Midbrain (tissue), 1 donor: ENCODE data around the gene TMEM52B.
"Not testable (repeated sequence)": the region's sequence is repeated elsewhere in the genome, so short reads cannot be mapped to it uniquely, and the experiment has no call there.

ENCODE experiments used
- DNase-seq: peaks from one replicate; lab custom pipeline; 2025; lab: John Stamatoyannopoulos, UW

TMEM52B gene

DNA sequence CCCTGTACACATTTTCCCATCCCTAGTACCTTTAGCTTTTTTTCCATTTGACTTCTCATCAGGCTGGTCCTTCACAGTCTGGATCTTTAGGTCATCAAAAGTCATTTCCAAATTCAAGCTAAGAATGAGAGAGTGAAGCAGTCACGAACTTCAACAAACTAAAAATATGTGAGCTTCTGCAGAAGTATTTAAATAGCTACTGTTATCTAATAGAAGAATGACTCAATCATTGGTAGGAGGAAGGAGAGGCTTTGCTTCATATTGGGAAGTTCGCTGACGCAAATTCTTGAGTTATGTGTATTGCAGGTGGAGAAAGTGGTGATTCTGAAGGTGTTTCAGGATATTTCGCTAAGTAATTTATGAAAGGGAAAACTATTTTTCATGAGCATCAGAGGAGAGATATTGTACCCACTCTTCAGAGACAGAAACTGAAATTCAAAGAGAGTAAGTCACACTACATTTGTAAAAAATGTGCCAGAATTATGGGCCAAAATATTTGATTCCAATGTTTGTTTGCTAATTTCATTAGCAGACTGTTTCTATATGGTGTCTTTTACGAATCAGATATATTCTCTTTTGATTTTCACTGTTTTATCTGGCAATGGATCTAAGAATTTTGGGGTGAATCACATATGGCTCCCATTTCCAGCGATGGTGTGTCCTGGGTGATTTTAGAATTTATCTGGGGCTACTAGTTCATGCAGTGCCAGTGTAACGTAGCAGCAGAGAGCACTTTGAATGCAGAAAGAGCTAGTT is 6.7 kb upstream of the TMEM52B start, which contains the start of gene OLR1:
Gene OLR1 (minus strand): TSS at position 160 of the 756 bp plus-strand sequence. CDS start 55 bp downstream, at position 105.
- no peak for DNase-seq

DNA sequence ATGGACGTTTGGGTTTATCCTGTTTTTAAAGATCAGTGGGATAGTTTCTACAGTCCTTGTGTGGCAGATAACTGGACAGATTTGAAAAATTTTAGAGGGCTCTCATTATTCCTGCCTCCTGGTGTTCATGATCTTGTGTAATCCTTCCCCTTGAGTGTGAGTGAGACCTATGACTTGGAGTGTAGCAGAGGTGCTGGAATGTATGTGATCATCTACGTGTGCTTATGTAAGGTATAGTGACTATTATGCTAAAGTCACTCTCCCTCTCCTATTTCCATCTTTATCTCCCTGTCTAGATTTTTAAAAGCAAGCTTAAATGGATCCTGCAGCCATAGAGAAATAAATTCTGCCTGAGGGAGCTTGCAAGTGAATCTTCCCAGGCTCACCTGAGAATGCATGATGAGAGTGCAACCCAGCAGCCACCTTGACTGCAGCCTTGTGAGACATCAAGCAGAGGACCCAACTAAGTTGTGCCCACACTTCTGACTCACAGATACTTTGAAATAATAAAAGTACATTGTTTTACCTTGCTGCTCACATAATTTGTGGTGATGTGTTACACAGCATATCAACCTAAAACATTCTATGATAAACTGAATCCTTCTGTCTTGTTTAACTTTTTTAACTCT is 3.7 kb upstream of the TMEM52B start:
- no peak for DNase-seq

- no peak for DNase-seq
Observed at GRCh38 chr12:10175846-10176636, 2.8 kb upstream of the TMEM52B start.

DNA sequence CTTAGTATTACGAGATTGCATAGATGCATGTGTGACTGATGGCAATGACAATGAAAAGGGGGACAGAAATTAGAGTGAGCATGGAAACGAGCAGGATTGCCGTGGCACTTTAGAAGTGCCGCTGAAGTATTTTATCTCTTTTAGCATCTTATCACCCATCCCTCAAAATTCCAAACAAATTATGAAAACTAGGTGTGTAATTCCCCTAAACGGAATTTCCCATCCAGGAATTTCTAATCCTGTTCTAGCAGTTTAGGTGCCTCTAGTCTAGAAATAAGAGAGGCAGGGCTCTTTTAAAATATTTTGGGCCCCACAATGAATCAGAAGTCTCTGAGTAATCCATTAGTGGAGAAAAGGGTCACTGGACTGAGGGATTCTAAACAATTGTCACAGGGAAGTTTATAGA is 947 bp downstream of the TMEM52B start:
- DNase-seq, result no peak

GRCh38 chr12:10182354-10183049 is 3.7 kb downstream of the TMEM52B start:
- no peak for DNase-seq

- no peak for DNase-seq
Observed at GRCh38 chr12:10184261-10184843, 5.5 kb downstream of the TMEM52B start.

DNA sequence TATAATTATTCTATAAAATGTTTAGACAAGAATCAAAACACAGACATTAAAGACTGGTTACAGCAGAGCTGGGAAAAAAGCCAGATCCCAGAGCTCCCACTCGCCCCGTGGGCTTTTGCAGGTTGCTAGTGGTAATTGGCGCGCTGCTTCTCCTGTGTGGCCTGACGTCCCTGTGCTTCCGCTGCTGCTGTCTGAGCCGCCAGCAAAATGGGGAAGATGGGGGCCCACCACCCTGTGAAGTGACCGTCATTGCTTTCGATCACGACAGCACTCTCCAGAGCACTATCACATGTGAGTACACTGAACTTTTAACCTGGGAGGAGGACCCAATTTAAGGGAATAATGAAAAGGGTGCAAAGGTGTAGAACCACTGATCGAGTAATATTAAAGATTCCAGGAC is 7.5 kb downstream of the TMEM52B start:
- DNase-seq, result peak; percentile 43

DNA sequence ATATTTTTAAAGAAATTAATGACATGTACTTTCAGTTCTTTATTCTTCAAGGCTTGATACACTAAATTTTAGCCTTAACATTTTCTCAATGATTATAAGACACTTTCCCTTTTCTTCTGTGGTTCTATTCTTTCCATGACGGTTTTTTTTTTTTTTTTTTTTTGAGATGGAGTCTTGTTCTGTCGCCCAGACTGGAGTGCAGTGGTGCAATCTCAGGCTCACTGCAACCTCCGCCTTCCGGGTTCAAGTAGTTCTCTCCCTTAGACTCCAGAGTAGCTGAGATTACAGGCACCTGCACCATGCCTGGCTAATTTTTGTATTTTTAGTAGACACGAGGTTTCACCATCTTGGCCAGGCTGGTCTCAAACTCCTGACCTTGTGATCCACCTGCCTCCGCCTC is 8.1 kb downstream of the TMEM52B start:
- DNase-seq, result not testable (repeated sequence)

GRCh38 chr12:10189653-10190052 is 10.8 kb downstream of the TMEM52B start:
- no peak for DNase-seq

GRCh38 chr12:10190558-10191388 is 11.9 kb downstream of the TMEM52B start:
- DNase-seq, result peak; percentile 68

DNA sequence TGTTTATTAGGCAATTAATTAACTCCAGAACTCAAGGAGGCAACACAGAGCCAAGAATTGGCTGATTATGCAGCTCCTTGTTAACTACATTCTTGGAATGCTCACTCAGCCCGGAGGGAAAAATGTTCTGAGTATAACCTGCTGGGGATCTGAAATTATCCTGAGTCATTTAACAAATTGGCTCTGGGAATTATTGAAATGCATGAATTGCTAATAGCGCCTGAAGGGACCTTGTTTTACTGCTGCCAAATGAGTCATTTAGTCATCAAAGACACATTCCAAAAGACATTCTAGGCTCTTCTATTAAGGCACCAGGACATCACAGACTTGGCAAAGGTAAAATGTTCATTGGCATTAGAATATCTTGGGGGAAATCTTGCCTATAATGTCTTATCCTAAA is 13.0 kb downstream of the TMEM52B start:
- no peak for DNase-seq

- DNase-seq, result no peak
Observed at GRCh38 chr12:10194160-10194670, 15.4 kb downstream of the TMEM52B start.

DNA sequence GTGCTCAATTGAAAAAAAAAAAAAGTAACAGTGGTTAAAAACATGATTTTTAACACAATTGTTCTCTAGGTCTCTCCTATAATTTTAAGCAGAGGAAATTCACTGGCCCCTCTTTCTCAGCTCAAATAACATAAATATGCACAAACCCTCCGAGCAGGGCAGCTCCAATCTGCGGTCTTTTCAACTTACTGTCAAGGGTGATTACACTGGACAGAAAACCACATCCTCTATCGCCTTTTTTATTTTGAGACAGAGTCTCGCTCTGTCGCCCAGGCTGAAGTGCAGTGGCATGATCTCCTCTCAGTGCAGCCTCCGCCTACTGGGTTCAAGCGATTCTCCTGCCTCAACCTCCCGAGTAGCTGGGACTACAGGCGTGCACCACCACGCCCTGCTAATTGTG is 17.4 kb downstream of the TMEM52B start:
- no peak for DNase-seq

DNA sequence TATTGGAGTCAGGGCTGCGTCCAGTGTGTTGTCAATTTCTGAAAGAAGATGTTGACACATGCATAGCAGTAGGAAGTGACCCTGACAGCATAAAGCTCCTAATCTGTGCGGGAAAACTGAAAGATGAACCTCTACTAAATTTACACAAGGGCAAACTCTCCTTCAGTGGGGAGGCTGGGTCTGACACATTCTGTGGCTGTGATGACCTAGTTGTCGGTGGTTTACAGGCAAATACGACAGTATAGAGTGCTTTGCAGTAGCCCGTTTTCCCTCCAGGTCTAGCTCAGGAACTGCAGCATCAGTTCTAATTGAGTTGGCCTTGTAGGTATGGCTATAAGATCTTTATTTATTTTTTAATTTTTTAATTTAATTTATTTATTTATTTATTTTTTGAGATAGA is 19.0 kb downstream of the TMEM52B start:
- no peak for DNase-seq

DNA sequence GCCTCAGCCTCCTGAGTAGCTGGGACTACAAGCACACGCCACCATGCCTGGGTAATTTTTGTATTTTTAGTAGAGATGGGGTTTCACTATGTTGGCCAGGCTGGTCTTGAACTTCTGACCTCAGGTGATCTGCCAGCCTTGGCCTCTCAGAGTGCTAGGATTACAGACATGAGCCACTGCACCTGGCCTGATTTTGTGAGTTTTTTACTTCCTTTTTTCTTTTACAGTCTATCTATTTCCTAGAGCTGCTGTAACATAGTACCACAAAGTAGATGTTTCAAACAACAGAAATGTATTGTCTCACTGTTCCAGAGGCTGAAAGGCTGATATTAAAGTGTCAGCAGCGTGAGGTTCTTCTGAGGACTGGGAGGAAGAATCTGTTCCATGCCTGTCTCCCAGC is 25.7 kb downstream of the TMEM52B start:
- not testable (repeated sequence) for DNase-seq

DNA sequence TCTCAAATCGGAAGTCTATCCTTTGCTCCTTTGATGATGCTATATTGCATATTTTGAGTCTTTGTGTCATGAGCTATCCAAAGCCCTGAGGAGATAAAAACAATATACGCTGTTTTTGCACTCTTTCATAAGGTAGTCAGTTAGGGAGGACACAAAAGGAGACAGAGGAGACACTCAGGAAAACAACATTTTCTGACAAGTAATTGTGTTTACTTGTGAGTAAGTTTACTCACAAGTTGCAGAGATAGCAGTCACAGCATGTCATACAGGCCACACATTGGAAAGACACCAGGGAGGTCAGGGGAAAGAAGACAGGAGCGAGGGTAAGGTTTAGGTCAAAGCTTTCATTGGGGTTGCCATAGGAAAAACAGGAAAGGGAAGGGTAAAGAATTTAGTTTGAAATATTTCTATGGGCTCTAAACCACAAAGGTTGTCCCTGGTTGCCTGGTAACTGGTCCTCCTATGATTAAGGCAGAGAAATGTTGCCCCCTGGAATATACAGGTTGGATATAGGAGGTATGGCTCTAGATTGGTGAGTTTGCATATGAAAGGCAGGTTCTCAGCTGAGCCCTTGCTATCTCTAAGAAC is 26.5 kb downstream of the TMEM52B start:
- DNase-seq, result no peak

DNA sequence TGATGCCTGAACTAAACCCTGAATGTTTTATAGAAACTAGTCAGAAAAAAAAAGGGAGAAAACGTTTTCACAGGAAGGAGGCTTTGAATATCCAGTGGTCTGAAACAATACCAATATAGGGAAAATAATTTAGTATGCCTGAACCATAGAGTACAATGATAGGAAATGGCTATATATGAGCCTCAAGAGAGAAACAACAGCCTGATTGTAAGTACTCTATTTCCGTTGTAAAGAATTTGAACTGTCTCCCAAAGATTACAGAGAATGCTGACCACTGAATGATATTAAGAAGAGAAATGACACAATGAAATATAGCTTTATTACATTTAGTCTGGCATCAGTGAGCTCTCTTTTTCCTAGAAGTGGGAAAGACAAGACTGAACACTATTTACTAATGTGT is 28.3 kb downstream of the TMEM52B start:
- no peak for DNase-seq

DNA sequence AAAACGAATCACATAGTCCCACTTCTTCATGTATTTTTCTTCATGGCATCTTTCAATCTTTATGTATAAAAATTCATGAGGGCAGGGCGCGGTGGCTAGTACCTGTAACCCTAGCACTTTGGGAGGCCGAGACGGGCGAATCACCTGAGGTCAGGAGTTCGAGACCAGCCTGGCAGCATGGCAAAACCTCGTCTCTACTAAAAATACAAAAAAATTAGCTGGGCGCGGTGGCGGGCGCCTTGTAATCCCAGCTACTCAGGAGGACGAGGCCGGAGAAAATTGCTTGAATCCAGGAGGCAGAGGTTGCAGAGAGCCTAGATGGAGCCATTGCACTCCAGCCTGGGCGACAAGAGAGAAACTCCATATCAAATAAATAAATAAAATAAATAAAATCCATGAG is 31.4 kb downstream of the TMEM52B start:
- no peak for DNase-seq

DNA sequence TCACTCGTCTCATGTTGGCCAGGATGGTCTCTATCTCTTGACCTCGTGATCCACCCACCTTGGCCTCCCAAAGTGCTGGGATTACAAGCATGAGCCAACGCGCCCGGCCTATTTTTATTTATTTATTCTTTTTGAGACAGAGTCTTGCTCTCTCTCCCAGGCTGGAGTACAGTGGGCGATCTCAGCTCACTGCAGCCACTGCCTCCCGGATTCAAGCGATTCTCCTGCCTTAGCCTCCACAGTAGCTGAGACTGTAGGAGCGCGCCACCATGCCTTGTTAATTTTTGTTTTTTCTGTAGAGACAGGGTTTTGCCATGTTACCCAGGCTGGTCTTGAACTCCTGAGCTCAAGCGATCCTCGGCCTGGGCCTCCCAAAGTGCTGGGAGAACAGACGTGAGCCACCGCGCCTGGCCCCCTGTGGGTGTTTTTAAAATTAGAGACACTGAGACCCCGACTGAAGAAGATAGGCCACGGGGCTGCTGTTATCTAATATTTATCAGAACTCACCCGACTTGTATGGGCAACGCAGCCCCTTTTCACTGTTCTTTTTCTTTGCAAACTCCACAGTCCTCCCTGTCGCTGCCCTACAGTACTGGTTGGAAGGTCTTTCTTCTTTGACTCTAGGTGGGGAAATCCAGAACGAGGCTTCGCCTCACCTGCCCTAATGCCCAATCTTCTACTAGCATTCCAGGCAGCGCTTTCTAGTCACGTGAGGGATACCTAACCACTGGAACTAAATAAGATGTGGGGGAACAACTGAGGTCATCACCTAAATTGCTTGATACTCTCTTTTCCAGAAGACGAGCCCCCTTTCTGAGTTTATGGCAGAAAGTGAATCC is 32.5 kb downstream of the TMEM52B start:
- no peak for DNase-seq
